Mesenchymal stem cell (in vitro differentiated cells and primary cell): ENCODE data around the gene SLC39A3. TPM values are rescaled to one million over a fixed set of nuclear protein-coding genes. Genes with fewer than 3 reads are reported as not detected.

Experiments
- DNase-seq: peaks from one replicate; pipeline ENCODE4 v3.0.0-alpha.2; 2013
- H2AFZ ChIP-seq: one replicate; pipeline ENCODE4 v1.6.1; 2013; ENCODE audit warnings: low read depth, mild to moderate bottlenecking, control low read depth, inconsistent platforms, low read length, moderate library complexity
- H2AK5ac ChIP-seq: 2 replicates; pipeline ENCODE4 v1.6.1; 2013; ENCODE audit warnings: low read length, moderate library complexity, mild to moderate bottlenecking, inconsistent platforms; ENCODE audit not compliant: severe bottlenecking
- H2BK120ac ChIP-seq: one replicate; pipeline ENCODE4 v1.6.1; 2013; ENCODE audit warnings: low read depth, mild to moderate bottlenecking, inconsistent platforms, low read length, moderate library complexity
- H2BK12ac ChIP-seq, 2 experiments: one replicate each; pipeline ENCODE4 v1.6.1; 2013; ENCODE audit warnings: inconsistent platforms in 2 of 2, low read length in 2 of 2, mild to moderate bottlenecking in 2 of 2, moderate library complexity in 2 of 2, control low read depth in 1 of 2
- H2BK15ac ChIP-seq: one replicate; pipeline ENCODE4 v1.6.1; 2013; ENCODE audit warnings: mild to moderate bottlenecking, low read depth, inconsistent platforms; ENCODE audit not compliant: poor library complexity, severe bottlenecking
- H2BK5ac ChIP-seq: 2 replicates; pipeline ENCODE4 v1.6.1; 2013; ENCODE audit warnings: low read depth, mild to moderate bottlenecking, low read length, control low read depth, inconsistent platforms; ENCODE audit not compliant: poor library complexity, severe bottlenecking
- H3K14ac ChIP-seq, 2 experiments: one replicate each; pipeline ENCODE4 v1.6.1; 2013; ENCODE audit warnings: inconsistent platforms in 2 of 2, low read length in 2 of 2, control low read depth in 1 of 2, mild to moderate bottlenecking in 1 of 2, moderate library complexity in 1 of 2
- H3K18ac ChIP-seq, 2 experiments: one replicate each; pipeline ENCODE4 v1.6.1; 2013; ENCODE audit warnings: inconsistent platforms in 2 of 2, low read length in 2 of 2, control low read depth in 1 of 2, low read depth in 1 of 2, mild to moderate bottlenecking in 1 of 2
- H3K23ac ChIP-seq, 2 experiments: one replicate each; pipeline ENCODE4 v1.6.1; 2013; ENCODE audit warnings: inconsistent platforms in 2 of 2, low read length in 2 of 2, mild to moderate bottlenecking in 2 of 2, moderate library complexity in 2 of 2, control low read depth in 1 of 2
- H3K27ac ChIP-seq: 2 replicates; pipeline ENCODE4 v1.5.1; 2013; ENCODE audit warnings: mild to moderate bottlenecking, moderate library complexity, low read length, control low read depth, inconsistent platforms; ENCODE audit not compliant: poor library complexity, severe bottlenecking
- H3K27me3 ChIP-seq, 2 experiments: 2 replicates each; pipeline versions ENCODE4 v1.6.1 to v1.7.0; 2013; ENCODE audit warnings: low read length in 2 of 2, mild to moderate bottlenecking in 2 of 2, moderate library complexity in 2 of 2, control low read depth in 1 of 2, inconsistent platforms in 1 of 2; ENCODE audit not compliant: control insufficient read depth in 1 of 2, insufficient read depth in 1 of 2
- H3K36me3 ChIP-seq, 2 experiments: 2 replicates each; pipeline versions ENCODE4 v1.6.1 to v1.7.0; 2013; ENCODE audit warnings: low read length in 2 of 2, control low read depth in 1 of 2, inconsistent platforms in 1 of 2, low read depth in 1 of 2, mild to moderate bottlenecking in 1 of 2; ENCODE audit not compliant: insufficient read depth in 2 of 2, control insufficient read depth in 1 of 2
- H3K4ac ChIP-seq, 2 experiments: one replicate each; pipeline ENCODE4 v1.6.1; 2013; ENCODE audit warnings: inconsistent platforms in 2 of 2, low read length in 2 of 2, mild to moderate bottlenecking in 2 of 2, moderate library complexity in 2 of 2, control low read depth in 1 of 2, low read depth in 1 of 2
- H3K4me1 ChIP-seq: 2 replicates; pipeline ENCODE4 v1.6.1; 2013; ENCODE audit warnings: low read depth, low read length, control low read depth; ENCODE audit not compliant: control insufficient read depth, insufficient read depth
- H3K4me2 ChIP-seq: 2 replicates; pipeline ENCODE4 v1.6.1; 2013; ENCODE audit warnings: low read length, mild to moderate bottlenecking, inconsistent platforms; ENCODE audit not compliant: poor library complexity, severe bottlenecking
- H3K4me3 ChIP-seq, 2 experiments: 2 replicates each; pipeline versions ENCODE4 v1.5.1 to v1.7.0; 2013; ENCODE audit warnings: low read length in 2 of 2, mild to moderate bottlenecking in 2 of 2, control low read depth in 1 of 2, low read depth in 1 of 2; ENCODE audit not compliant: insufficient read depth in 1 of 2
- H3K79me1 ChIP-seq: replicated peaks from 2 replicates; pipeline ENCODE4 v1.6.1; 2013; ENCODE audit warnings: mild to moderate bottlenecking, control low read depth, low read length, inconsistent platforms; ENCODE audit not compliant: poor library complexity, severe bottlenecking
- H3K9ac ChIP-seq: 2 replicates; pipeline ENCODE4 v1.7.0; 2013; ENCODE audit warnings: mild to moderate bottlenecking, low read length, moderate library complexity
- H3K9me3 ChIP-seq: 2 replicates; pipeline ENCODE4 v1.7.0; 2013; ENCODE audit warnings: mild to moderate bottlenecking, low read length; ENCODE audit not compliant: control insufficient read depth
- H4K8ac ChIP-seq: one replicate; pipeline ENCODE4 v1.6.1; 2013; ENCODE audit warnings: inconsistent platforms, mild to moderate bottlenecking, low read length, moderate library complexity
- H4K91ac ChIP-seq: one replicate; pipeline ENCODE4 v1.6.1; 2013; ENCODE audit warnings: mild to moderate bottlenecking, low read length, inconsistent platforms
- whole genome bisulfite sequencing: methylation state at CpG from one replicate; pipeline ENCODE4 v1.1.7; 2013; ENCODE audit warnings: mixed read lengths; 5-methylcytosine and 5-hydroxymethylcytosine counted together
- polyA plus RNA-seq, 2 experiments: library from polyadenylated mRNA; stranded (reverse); fragments of 200-250 nt; gene quantifications; one replicate each; pipeline ENCODE4 v1.2.3, GENCODE V29; 2013

The SLC39A3 gene, protein sequence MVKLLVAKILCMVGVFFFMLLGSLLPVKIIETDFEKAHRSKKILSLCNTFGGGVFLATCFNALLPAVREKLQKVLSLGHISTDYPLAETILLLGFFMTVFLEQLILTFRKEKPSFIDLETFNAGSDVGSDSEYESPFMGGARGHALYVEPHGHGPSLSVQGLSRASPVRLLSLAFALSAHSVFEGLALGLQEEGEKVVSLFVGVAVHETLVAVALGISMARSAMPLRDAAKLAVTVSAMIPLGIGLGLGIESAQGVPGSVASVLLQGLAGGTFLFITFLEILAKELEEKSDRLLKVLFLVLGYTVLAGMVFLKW
- 26.4 TPM for polyA plus RNA-seq (2013, experiment 1 of 2)
- polyA plus RNA-seq (2013, experiment 2 of 2), result 29.3 TPM

DNA sequence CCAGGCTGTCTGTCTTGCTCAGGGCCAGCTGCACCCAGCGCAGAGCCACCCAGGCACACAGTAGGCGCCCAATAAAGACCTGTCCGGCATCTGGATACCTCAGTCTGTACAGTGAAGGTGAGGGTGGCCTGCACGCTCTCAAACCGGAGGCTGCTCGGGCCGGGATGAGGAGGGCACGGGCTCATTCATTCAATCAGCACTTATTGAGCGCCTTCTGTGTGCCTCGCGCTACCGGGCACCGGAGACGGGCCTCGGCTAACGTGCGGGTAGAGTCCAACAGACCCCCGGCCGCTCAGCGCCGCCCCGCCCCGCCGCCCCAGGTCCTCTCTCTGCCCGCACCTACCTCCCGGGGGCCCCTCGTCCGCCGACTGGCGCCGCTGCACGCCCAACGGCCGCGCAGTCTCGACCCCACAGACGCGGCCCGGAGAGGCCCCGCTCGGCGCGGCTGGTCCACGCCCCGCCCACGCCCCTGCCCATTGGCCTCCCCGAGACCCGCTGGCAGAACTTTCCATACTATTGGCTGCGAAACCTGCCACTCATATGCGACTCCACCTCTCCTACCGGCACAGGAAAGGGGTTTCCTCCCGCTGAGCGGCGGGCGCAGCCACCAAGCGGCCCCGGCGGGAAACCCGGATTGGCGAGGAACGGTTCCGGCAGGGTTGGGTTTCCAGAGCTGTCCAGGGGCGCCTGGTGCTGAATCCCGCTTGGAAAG lies at the start of gene SLC39A3:
SLC39A3 (minus strand) TSS at position 416 of the 712 bp plus-strand sequence. CDS start 2,760 bp downstream, outside the sequence.
- Histone ChIP-seq H2AK5ac (no peak within 1 kb of the TSS), H3K4ac (peak within 1 kb of the TSS in 1 of 2 experiments; percentile 60), H3K4me1 (peaks cover 10% of the 10 kb centered on the region), H3K36me3 (peaks cover 23 to 25% of the 10 kb centered on the region in 2 experiments), H2BK12ac (no peak within 1 kb of the TSS), H3K4me2 (peak within 1 kb of the TSS; percentile 68), H2BK120ac (peak within 1 kb of the TSS; percentile 57), H3K4me3 (peak within 1 kb of the TSS; percentile 93 to 98), H2BK5ac (no peak within 1 kb of the TSS), H4K8ac (peak within 1 kb of the TSS; percentile 70), H2AFZ (peak within 1 kb of the TSS; percentile 66), H3K27ac (peak within 1 kb of the TSS; percentile 5), H3K9ac (peak within 1 kb of the TSS; percentile 90), H4K91ac (peak within 1 kb of the TSS; percentile 57), H3K14ac (peak within 1 kb of the TSS in 1 of 2 experiments; percentile 86), H3K9me3 (peaks cover 4% of the 10 kb centered on the region), H3K18ac (peak within 1 kb of the TSS; percentile 62 to 85), H2BK15ac (no peak within 1 kb of the TSS), H3K27me3 (peaks cover 9% of the 10 kb centered on the region in 2 experiments), H3K23ac (peak within 1 kb of the TSS in 1 of 2 experiments; percentile 3), H3K79me1 (peaks cover 28% of the 10 kb centered on the region)
- DNase-seq, result peak; percentile 99
- WGBS, result 1% methylated on average over 61 of the region's 64 CpGs

DNA sequence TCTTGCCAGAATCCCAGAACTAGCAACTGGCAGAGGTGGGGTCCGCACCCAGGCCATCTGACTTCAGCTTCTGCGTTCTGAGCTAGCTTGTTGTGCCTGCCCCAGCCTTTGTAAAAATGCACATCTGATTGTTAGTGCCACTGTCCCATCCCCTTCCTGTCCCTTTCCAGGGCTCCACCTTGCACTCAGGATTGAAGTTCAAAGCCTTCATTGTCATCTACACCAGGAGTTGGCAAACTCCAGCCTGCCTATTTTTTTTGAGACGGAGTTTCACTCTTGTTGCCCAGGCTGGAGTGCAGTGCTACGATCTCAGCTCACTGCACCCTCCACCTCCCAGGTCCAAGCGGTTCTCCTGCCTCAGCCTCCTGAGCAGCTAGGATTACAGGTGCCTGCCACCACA lies 48.4 kb upstream of the SLC39A3 start:
- Histone ChIP-seq H3K79me1 (peaks cover 34% of the 10 kb centered on the region), H3K4me3 (no peak overlapping the region), H3K36me3 (peaks cover 20 to 45% of the 10 kb centered on the region in 2 experiments), H2AK5ac (no peak overlapping the region), H3K9ac (no peak overlapping the region), H2BK12ac (no peak overlapping the region), H3K4me2 (no peak overlapping the region), H4K8ac (no peak overlapping the region), H3K18ac (no peak overlapping the region), H2AFZ (no peak overlapping the region), H2BK120ac (no peak overlapping the region), H2BK5ac (no peak overlapping the region), H3K4ac (no peak overlapping the region), H3K4me1 (peaks cover 13% of the 10 kb centered on the region), H4K91ac (no peak overlapping the region), H3K27me3 (no peaks in the 10 kb centered on the region), H3K9me3 (no peaks in the 10 kb centered on the region), H3K14ac (no peak overlapping the region), H2BK15ac (no peak overlapping the region), H3K23ac (no peak overlapping the region), H3K27ac (no peak overlapping the region)
- no peak for DNase-seq
- 99% methylated on average over 5 of the region's 5 CpGs for WGBS

DNA sequence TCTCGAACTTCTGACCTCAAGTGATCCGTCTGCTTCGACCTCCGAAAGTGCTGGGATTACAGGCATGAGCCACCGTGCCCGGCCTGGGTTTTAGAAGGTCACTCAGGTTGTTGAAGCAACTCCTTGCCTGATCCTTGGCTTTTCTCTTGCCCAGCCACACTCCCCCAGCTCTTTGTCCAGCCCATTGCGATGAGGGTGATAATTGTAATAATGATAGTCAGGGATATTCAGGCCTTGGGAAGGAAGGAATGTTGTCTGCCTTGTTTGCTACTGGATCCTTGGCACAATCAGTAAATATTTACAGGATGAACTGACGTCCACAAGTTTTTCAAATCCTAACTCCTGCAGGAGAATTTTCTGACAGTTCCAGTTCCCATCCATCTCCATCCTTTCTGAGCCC lies 47.3 kb upstream of the SLC39A3 start:
- H3K27me3 ChIP-seq, result no peaks in the 10 kb centered on the region
- no peak overlapping the region for H2BK120ac ChIP-seq
- peaks cover 20 to 35% of the 10 kb centered on the region in 2 experiments for H3K36me3 ChIP-seq
- H3K23ac ChIP-seq, result no peak overlapping the region
- H4K91ac ChIP-seq, result no peak overlapping the region
- no peak overlapping the region for H2BK5ac ChIP-seq
- H3K14ac ChIP-seq, result no peak overlapping the region
- H2BK12ac ChIP-seq, result no peak overlapping the region
- H3K4me1 ChIP-seq, result peaks cover 13% of the 10 kb centered on the region
- no peak overlapping the region for H2AK5ac ChIP-seq
- no peak overlapping the region for H4K8ac ChIP-seq
- WGBS, result 92% methylated on average over 7 of the region's 8 CpGs
- no peak overlapping the region for H2AFZ ChIP-seq
- peak overlapping the region; percentile 45 for H3K9ac ChIP-seq
- no peak for DNase-seq
- no peak overlapping the region for H3K4me3 ChIP-seq
- H3K9me3 ChIP-seq, result no peaks in the 10 kb centered on the region
- no peak overlapping the region for H3K27ac ChIP-seq
- H3K4ac ChIP-seq, result no peak overlapping the region
- H3K79me1 ChIP-seq, result peaks cover 31% of the 10 kb centered on the region
- H3K18ac ChIP-seq, result no peak overlapping the region
- no peak overlapping the region for H2BK15ac ChIP-seq
- H3K4me2 ChIP-seq, result no peak overlapping the region
